ENCODE data around the gene WFS1. TPM values are rescaled to one million over a fixed set of nuclear protein-coding genes. Genes with fewer than 3 reads are reported as not detected.

Gene WFS1
- total RNA-seq, 2 experiments from 2014 or later, result 1.3 to 1.7 TPM

- Mint-ChIP-seq H3K4me3 (peak overlapping the region; percentile 90), H3K27me3 (no peaks in the 10 kb centered on the region), H3K27ac (peak overlapping the region; percentile 28), H3K36me3 (ENCODE audit: low read depth) (no peaks in the 10 kb centered on the region), H3K9me3 (no peaks in the 10 kb centered on the region), H3K4me1 (ENCODE audit: low read depth) (peaks cover 16% of the 10 kb centered on the region)
- ChIA-PET POLR2A (no interaction called here), CTCF (interaction anchor here (1.0 to 1.8 kb wide), 2 partner anchors 20 to 57 kb away, joined by 3 to 6 read pairs; no protein-coding TSS in a partner anchor)
- ATAC-seq (ENCODE audit: poor library complexity), result no peak
- no peaks in the 10 kb centered on the region for H3K36me3 ChIP-seq (ENCODE audit: insufficient read depth, low read length)
- TF ChIP-seq CTCF (IDR thresholded peaks at IDR 0.05), result no peak
- peaks cover 23% of the 10 kb centered on the region for H3K4me1 ChIP-seq (ENCODE audit: insufficient read depth, low read length)
- H3K27me3 ChIP-seq (ENCODE audit: control insufficient read depth in 1 of 2, insufficient read depth in 2 of 2, low read length in 2 of 2), result no peaks in the 10 kb centered on the region
- no peak overlapping the region for H3K27ac ChIP-seq (ENCODE audit: low read depth in 1 of 2, low read length in 2 of 2)
- no peak for DNase-seq
- intact Hi-C loops (cut with DNase I, micrococcal nuclease), result loop anchor here in 1 of 2 experiments (5.0 to 10.0 kb wide), 3 partner anchors 68 to 1887 kb away; partner anchors contain the start of genes ABLIM2 and JAKMIP1
- H3K4me3 ChIP-seq (ENCODE audit: low read length), result peak overlapping the region; percentile 64
- no peaks in the 10 kb centered on the region for H3K9me3 ChIP-seq (ENCODE audit: control insufficient read depth in 1 of 2, insufficient read depth in 1 of 2, low read length in 2 of 2)
Observed at GRCh38 chr4:6270636-6271121, 1.0 kb downstream of the WFS1 start.

- Mint-ChIP-seq H3K9me3 (no peaks in the 10 kb centered on the region), H3K4me3 (peak overlapping the region; percentile 90), H3K4me1 (ENCODE audit: low read depth) (peaks cover 16% of the 10 kb centered on the region), H3K36me3 (ENCODE audit: low read depth) (no peaks in the 10 kb centered on the region), H3K27me3 (no peaks in the 10 kb centered on the region), H3K27ac (no peak overlapping the region)
- intact Hi-C loops (cut with DNase I, micrococcal nuclease), result loop anchor here in 1 of 2 experiments (5.0 to 10.0 kb wide), 3 partner anchors 69 to 1886 kb away; partner anchors contain the start of genes ABLIM2 and JAKMIP1
- H3K9me3 ChIP-seq (ENCODE audit: control insufficient read depth in 1 of 2, insufficient read depth in 1 of 2, low read length in 2 of 2), result no peaks in the 10 kb centered on the region
- TF ChIP-seq CTCF (IDR thresholded peaks at IDR 0.05), result no peak
- no peak overlapping the region for H3K4me3 ChIP-seq (ENCODE audit: low read length)
- DNase-seq (no peak), ATAC-seq (ENCODE audit: poor library complexity) (no peak)
- H3K27me3 ChIP-seq (ENCODE audit: control insufficient read depth in 1 of 2, insufficient read depth in 2 of 2, low read length in 2 of 2), result no peaks in the 10 kb centered on the region
- no peak overlapping the region for H3K27ac ChIP-seq (ENCODE audit: low read depth in 1 of 2, low read length in 2 of 2)
- ChIA-PET CTCF (no interaction called here), POLR2A (no interaction called here)
- no peaks in the 10 kb centered on the region for H3K36me3 ChIP-seq (ENCODE audit: insufficient read depth, low read length)
- H3K4me1 ChIP-seq (ENCODE audit: insufficient read depth, low read length), result peaks cover 23% of the 10 kb centered on the region
Observed at GRCh38 chr4:6271206-6271605, 1.6 kb downstream of the WFS1 start.

GRCh38 chr4:6271701-6272465, 2.2 kb downstream of the WFS1 start:
- Mint-ChIP-seq H3K27me3 (no peaks in the 10 kb centered on the region), H3K4me1 (ENCODE audit: low read depth) (peaks cover 16% of the 10 kb centered on the region), H3K36me3 (ENCODE audit: low read depth) (no peaks in the 10 kb centered on the region), H3K9me3 (no peaks in the 10 kb centered on the region), H3K4me3 (peak overlapping the region; percentile 90), H3K27ac (no peak overlapping the region)
- POLR2A ChIA-PET, result no interaction called here
- intact Hi-C loops (cut with DNase I, micrococcal nuclease), result loop anchor here in 1 of 2 experiments (5.0 to 10.0 kb wide), 3 partner anchors 70 to 1885 kb away; partner anchors contain the start of genes ABLIM2 and JAKMIP1
- ATAC-seq (ENCODE audit: poor library complexity) (no peak), DNase-seq (no peak)
- TF ChIP-seq CTCF (IDR thresholded peaks at IDR 0.05), result no peak
- no peaks in the 10 kb centered on the region for H3K27me3 ChIP-seq (ENCODE audit: control insufficient read depth in 1 of 2, insufficient read depth in 2 of 2, low read length in 2 of 2)
- peaks cover 23% of the 10 kb centered on the region for H3K4me1 ChIP-seq (ENCODE audit: insufficient read depth, low read length)
- no peaks in the 10 kb centered on the region for H3K36me3 ChIP-seq (ENCODE audit: insufficient read depth, low read length)
- no peaks in the 10 kb centered on the region for H3K9me3 ChIP-seq (ENCODE audit: control insufficient read depth in 1 of 2, insufficient read depth in 1 of 2, low read length in 2 of 2)
- CTCF ChIA-PET, result no interaction called here
- no peak overlapping the region for H3K27ac ChIP-seq (ENCODE audit: low read depth in 1 of 2, low read length in 2 of 2)
- H3K4me3 ChIP-seq (ENCODE audit: low read length), result no peak overlapping the region
